NCI-H1048 (cell line): ENCODE measurements around the gene PBX4.
"Not testable (repeated sequence)": the region's sequence is repeated elsewhere in the genome, so short reads cannot be mapped to it uniquely, and the experiment has no call there.

Source experiments
- DNase-seq: peaks from one replicate; lab custom pipeline; 2025; lab: John Stamatoyannopoulos, UW

The PBX4 gene, protein sequence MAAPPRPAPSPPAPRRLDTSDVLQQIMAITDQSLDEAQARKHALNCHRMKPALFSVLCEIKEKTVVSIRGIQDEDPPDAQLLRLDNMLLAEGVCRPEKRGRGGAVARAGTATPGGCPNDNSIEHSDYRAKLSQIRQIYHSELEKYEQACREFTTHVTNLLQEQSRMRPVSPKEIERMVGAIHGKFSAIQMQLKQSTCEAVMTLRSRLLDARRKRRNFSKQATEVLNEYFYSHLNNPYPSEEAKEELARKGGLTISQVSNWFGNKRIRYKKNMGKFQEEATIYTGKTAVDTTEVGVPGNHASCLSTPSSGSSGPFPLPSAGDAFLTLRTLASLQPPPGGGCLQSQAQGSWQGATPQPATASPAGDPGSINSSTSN

DNA sequence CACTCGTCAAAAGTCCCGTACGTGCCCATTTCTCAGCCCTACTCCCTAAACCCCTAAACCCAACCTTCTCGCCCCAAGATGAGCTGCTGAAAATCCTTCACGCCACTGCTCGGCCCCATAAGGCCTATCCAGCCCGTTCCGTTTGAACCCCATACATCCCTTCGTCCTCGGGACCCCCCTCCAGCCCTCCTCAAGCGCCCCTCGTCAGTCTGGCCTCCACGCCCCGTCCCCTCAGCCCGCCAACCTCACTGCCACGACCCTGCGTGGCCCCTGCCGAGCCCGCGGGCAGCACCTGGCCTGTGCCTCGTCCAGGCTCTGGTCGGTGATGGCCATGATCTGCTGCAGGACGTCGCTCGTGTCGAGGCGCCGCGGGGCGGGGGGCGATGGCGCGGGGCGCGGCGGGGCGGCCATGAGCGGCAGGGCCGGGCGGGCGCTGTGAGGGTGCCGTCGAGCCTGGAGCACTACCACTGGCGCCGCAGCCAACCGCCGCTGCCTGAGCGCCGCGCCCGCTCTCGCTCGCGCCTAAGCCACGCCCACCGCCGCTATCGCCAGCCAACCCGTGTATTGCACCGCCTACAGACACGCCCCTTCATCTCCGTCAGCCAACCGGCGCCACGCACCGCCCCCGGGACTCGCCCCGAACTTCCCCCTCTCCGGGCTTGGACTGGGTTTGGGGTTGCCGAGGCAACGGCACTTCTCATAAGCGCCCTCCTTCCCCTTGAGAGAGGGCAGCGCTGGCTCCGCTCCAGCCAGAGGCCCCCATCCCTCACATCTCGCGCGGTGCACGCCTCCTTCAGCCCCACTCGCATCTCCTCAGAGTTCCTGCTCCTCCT lies at the start of gene PBX4:
TSS of gene PBX4 (minus strand) at position 469 of the 833 bp plus-strand sequence. CDS start at position 411, 58 bp downstream.
- peak; percentile 87 for DNase-seq

- not testable (repeated sequence) for DNase-seq
These were observed 47.0 kb upstream of the PBX4 start for GRCh38 chr19:19665420-19665948.

DNA sequence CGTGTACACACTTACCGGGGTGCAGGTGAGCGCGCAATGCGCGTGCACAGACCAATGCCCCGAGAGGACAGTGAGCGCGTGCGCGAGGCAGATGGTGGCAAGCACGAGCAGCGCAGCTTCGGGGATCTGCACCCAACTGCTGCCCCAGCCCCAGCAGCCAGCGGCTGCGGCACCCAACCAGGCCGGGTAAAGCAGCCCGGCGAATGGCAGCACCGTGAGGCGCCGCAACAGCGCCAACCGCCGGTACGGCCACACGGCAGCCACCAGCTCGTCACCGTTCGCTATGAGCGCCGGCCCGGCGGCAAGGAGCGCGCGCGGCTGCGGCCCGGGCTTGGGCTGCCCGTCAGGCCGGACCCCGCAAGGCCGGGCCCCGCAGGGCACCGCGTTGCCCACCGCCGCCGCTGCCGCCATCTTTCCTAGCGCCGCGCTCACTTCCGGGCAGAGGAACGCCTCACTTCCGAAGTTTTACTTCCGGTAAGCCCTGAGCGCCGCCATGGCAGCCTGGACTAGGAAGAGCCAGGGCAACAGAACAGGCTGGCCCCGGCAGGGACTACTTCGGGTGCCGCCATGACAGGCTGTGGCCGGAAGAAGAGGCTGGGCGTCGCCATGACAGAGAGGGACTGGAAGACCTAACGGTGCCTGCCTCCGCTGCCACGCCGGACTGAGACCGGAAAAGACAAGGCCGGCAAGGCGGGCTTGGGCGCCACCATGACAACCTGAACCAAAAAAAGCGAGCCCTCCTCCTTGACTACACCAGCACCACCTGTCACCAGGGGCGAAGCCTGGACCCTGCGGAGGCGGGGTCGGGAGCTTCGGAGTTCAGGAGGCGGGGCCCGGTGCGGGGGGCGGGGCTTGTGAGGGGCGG lies 45.0 kb upstream of the PBX4 start, which contains the start of gene ATP13A1:
TSS of gene ATP13A1 (minus strand) at position 421 of the 865 bp plus-strand sequence. CDS start at position 411, 10 bp downstream.
- DNase-seq: peak; percentile 95

GRCh38 chr19:19662871-19663255 lies 44.4 kb upstream of the PBX4 start:
- DNase-seq: no peak

DNA sequence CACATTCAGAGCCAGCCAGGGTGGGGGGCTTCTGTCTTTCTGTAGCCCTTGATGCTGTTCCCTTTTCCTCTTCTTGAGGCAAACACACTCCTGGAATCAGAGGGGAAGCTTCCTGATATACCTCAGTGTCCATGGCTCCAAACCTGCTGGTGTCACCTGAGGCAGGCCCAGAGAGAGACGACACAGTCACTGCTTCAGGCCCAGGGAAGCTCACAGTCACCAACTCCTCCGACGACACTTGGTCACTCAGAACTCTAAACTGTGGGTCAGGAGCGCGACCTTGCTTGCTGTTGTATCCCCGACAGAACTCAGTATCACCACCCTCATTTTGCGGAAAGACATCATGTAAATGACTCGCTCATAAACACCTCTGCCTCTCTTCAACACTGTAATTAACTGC lies 43.9 kb upstream of the PBX4 start:
- no peak for DNase-seq

DNA sequence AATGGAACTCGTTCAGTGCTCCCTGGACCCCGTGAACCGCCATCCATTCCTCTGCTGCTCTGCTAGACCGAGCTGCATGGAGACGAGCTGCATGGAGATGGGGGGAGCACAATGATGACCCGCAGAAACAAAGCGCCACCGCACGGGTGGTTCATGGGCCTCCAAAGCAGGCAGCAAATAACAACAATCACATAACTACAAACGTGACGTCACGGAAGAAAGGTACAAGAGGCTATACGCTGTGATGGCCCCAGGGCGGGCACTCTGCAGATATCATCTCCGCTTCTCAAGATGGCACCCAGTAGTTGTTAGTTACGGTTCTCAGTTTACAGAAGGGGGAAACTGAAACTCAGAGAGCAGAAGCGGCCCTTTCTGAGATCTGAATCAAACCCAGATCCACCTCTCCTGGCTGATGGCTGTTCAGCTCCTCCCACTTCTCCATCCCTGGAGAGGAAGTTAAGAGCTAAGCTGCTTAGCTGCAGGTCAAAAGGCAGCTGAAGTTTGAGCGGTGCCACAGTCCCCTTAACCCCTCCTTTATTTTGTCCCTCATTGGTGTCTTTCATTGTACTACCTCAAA lies 43.3 kb upstream of the PBX4 start:
- no peak for DNase-seq

- DNase-seq: no peak
These were observed 42.7 kb upstream of the PBX4 start for GRCh38 chr19:19661141-19661674.

GRCh38 chr19:19659646-19660245 lies 41.3 kb upstream of the PBX4 start:
- DNase-seq: no peak

- no peak for DNase-seq
These were observed 38.9 kb upstream of the PBX4 start for GRCh38 chr19:19657397-19657783.

GRCh38 chr19:19656451-19657396 lies 38.2 kb upstream of the PBX4 start:
- DNase-seq: no peak

DNA sequence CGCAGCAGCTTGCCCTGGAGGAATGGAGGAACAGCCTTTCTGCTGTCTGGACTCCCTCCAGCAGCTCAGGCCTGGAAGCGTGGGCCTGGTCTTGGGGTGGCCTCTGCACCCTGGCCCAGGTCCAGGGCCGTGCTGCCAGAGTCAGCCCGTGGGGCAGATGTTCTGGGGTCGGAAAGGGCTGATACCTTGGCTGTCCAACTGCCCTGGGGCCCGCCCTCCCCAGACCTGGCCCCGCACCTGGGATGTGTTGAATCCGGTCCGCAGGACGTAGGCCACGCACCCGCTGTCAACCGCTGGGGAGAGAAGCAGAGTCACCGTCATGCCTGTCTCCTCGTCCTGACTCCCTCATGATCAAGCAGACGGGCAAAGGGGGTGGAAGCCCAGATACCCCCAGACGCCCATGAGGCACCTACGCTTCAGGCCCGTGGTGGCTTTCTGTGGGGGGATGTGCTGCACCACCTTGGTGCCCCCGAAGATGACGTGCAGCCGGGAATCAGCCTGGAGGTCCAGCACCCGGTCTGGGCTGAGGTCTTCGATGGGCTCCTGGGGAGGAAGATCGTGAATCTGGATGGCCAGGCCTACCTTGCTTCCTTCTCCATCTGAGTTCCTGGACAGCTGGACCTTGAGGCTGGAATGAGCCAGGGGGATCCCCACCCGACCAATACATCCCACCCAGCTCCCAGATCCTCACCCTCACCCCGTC lies 37.3 kb upstream of the PBX4 start:
- DNase-seq: no peak

DNA sequence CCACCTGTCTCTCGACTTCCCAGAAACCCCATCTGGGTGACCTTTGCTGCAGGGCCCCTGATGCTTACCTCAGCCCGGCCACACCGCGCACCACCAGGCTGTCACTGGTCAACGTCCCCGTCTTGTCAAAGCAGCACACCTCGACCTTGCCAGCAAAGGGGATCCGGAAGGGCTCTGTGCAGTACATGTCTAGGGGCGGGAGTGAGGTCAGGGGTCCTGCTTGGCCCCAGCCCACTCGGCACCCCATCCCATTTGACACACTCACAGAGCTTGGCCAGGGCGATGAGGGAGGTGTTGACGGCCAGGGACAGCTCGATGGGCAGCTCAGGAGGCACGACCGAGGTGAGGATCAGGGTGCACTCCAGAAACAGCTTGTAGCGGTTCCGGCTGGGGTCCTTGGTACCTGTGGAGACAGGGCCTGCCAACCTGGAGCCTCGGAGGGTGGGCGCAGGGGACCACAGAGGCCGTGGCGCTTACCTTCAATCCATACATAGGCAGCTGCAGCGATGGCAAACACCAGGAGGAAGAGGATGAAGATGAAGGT lies 36.6 kb upstream of the PBX4 start:
- no peak for DNase-seq

- DNase-seq: no peak
These were observed 36.0 kb upstream of the PBX4 start for GRCh38 chr19:19654441-19654840.

DNA sequence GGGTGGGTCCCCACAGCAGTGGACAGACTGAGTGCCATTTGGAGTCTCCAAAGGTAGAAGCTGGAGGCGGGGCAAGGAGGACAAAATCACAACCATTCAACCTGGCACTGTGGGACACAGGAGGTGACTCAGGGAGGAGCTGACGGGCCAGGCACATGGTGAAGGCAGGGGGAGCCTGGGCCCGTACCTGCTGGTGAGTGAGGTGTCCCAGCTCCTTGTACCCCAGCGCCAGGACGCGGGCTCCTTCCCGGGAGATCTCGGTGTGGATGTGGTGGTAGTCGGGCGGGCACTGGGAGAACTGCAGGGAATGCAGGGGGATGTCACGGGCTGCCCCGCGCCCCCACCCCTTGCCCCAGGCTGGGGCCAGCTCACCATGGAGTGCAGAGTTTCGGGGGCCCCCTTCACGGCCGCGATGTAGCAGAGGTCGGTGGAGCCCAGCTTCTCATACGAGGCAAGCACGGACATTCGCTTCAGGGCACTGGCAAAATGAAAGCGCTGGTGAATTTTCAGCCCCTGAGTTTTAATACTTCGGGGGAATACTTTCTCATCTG lies 35.2 kb upstream of the PBX4 start:
- no peak for DNase-seq

DNA sequence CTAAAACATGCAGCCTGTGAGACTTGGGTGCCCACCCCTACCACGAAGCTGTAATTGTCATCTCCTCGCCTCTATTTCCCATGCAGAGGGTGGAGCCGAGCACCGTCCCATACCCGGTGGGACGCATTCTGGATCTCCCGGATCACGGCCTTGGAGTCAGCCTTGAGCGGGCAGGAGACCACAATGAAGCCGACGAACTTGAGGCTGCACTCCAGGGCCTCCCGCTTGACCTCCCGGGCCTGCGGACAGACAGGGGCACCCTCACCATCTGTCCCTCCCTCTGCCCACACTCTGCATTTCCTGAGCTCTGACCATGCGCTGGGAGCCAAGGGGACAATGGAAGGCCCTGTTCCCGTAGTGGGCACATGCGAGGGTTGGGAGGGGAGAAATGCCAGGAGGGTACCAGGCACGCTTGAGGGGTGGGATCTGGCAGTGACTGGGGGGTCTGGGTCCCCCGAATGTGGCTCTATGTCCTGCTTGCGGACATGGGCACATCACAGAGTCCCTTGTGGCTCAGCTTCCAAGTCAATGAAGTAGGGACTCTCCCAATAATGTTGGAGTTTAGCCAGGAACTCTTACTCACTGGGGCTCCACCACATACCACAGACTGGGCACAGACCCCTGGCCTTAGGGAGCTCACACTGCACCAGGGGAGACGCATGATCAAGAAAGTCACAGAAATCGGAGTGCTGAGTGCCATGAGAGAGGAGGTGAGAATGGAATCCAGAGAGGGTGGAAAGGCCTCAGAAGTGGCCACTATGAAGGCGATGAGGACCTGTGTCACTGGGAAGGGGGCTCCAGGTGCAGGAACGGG lies 34.2 kb upstream of the PBX4 start:
- DNase-seq: no peak

DNA sequence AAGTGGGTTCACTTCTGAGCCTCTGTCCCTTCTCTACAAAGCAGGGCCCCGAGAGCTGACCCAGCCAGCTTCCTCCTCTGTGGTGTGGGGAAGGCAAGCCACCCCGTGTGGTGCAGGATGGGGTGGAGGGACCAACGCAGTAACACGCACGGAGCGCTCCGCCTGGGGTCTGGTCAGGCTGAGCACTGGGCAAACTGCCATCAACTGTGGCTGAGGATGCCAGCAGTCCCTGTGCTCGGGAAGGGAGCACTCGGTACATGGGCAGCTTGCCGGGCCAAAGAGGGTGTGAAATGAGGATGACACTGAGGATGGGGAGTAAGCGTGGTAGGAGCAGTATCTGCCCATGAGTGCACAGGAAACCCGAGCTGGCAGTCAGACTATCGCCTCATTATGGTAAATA lies 32.6 kb upstream of the PBX4 start:
- no peak for DNase-seq

DNA sequence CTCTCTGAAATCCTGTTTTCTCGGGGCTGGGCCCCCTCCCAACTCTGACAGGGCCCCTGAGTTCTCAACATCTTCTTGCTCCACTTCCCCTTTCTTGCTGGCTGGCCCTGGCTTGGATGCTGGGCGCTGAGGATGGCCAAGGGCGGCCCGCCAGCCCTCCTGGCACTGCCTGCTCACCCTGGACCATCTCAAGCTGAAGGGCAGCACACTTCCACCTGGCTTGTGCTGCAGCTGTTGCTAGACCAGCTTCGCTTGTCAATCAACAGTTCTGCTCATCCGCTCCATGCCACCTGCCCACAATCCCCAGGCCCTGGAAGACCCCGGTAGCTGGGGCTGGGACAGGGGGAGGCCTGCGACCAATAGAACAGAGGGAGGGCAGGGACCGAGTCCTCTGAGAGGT lies 31.8 kb upstream of the PBX4 start:
- no peak for DNase-seq

DNA sequence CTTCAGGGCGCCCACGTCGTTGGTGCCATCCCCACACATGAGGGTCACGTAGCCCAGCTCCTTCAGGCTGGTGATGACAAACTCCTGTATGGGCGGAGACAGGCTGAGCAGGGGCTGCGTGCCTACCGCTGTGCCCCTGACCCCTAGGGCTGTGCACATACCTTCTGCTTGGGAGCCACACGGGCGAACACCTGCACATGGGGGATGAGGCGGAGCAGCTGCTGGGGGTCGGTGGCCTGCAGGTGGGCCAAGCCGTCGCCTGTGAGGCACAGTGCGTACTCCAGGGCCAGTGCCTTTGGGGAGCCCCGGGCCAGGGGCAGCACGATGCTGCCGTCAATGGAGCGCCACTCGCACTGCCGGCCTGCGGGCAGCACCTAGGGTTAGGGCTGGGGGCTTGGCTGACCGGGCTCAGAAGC lies 31.1 kb upstream of the PBX4 start:
- DNase-seq: no peak
